Omental fat pad (tissue), 4 donors: ENCODE results near the gene MYADM. TPM values are rescaled to one million over a fixed set of nuclear protein-coding genes. Genes with fewer than 3 reads are reported as not detected.
A peak's percentile ranks its signal among the peaks of the same experiment; 100 is the strongest.

ENCODE experiments used
- ATAC-seq: fragments of 150-250 bp; one replicate; pipeline ENCODE4 v1.9.1; 2016; ENCODE audit warnings: mild to moderate bottlenecking, moderate library complexity; ENCODE audit not compliant: low FRiP score
- DNase-seq: peaks from one replicate; pipeline ENCODE4 v3.0.0-alpha.2; 2019; ENCODE audit warnings: low spot score
- total RNA-seq, 4 donors: library from RNA; depleted of rRNA; stranded (reverse); fragments of >200 nt; gene quantifications; one replicate each; pipeline ENCODE4 v1.1.0, GENCODE V29; 2016
- TF ChIP-seq, protein P1 (sequence below), 3 donors: fragments of 450-650 bp; IDR thresholded peaks; one replicate each; pipeline ENCODE4 v1.5.1; 2016 to 2017; ENCODE audit warnings: antibody characterized with exemption in 3 of 3, mild to moderate bottlenecking in 3 of 3, moderate library complexity in 2 of 3

The MYADM gene
- total RNA-seq, 4 donors from 2014 or later: 50.6 to 346 (median 97.8) TPM

DNA sequence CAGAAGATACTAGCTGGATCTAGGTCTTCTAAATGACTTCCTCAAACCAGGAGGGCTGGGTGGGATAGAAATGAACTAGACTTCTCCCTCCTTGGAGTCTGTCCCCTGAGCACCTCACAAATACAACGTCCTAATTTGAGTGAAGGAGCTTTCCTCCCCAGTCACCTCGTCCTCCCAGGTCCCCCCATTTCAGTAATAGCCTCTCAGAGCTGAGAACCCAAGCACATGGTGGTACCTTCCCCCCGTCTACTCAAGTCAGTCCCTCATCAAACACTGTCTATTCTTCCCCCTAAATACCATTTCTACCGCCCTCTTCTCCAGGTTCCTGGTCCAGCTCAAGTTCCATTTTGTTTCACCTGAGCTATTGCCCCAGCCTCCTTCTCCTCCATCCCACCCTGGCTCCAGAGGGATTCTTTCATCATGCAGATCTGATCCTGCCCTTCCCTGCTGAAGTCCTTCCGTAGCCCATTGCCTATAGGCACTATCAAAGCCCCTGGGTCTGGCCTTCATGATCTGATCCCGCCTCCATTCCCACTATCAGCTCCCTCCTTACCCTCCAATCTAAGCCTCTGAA is 9.1 kb downstream of the MYADM start:
- ATAC-seq (no peak), DNase-seq (no peak)
- TF ChIP-seq, protein P1, sequence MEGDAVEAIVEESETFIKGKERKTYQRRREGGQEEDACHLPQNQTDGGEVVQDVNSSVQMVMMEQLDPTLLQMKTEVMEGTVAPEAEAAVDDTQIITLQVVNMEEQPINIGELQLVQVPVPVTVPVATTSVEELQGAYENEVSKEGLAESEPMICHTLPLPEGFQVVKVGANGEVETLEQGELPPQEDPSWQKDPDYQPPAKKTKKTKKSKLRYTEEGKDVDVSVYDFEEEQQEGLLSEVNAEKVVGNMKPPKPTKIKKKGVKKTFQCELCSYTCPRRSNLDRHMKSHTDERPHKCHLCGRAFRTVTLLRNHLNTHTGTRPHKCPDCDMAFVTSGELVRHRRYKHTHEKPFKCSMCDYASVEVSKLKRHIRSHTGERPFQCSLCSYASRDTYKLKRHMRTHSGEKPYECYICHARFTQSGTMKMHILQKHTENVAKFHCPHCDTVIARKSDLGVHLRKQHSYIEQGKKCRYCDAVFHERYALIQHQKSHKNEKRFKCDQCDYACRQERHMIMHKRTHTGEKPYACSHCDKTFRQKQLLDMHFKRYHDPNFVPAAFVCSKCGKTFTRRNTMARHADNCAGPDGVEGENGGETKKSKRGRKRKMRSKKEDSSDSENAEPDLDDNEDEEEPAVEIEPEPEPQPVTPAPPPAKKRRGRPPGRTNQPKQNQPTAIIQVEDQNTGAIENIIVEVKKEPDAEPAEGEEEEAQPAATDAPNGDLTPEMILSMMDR (IDR thresholded peaks at IDR 0.05): no peak

DNA sequence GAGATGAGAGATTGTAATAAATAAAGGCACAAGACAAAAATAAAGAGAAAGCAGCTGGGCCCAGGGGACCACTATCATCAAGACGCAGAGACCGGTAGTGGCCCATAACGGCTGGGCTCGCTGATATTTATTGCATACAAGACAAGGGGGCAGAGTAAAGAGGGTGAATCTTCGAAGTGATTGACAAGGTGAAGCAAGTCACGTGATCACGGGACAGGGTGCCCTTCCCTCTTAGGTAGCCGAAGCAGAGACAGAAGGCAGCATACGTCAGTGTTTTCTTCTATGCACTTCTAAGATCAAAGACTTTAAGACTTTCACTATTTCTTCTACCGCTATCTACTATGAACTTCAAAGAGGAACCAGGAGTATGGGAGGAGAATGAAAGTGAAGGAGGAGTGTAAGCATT is 9.7 kb downstream of the MYADM start:
- TF ChIP-seq, protein P1 (IDR thresholded peaks at IDR 0.05): no peak
- ATAC-seq (no peak), DNase-seq (no peak)

DNA sequence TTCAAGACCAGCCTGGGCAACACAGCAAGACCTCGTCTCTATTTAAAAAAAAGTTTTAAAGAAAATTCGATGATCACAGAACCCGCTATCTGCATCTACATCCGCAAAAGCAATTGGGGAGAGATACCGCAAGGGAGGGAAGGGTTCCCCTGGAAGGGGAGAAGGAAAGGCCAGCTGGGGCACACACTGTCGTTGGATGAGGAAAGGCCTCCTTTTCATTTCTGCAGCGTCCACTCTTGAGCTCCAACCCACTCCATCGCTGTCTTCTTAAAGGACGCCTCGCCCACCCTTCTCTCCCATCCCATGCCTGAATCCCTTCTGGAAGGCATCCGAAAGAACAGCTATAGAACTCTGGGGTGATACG is 11.1 kb downstream of the MYADM start:
- TF ChIP-seq, protein P1 (IDR thresholded peaks at IDR 0.05): no peak
- DNase-seq: no peak
- no peak for ATAC-seq

DNA sequence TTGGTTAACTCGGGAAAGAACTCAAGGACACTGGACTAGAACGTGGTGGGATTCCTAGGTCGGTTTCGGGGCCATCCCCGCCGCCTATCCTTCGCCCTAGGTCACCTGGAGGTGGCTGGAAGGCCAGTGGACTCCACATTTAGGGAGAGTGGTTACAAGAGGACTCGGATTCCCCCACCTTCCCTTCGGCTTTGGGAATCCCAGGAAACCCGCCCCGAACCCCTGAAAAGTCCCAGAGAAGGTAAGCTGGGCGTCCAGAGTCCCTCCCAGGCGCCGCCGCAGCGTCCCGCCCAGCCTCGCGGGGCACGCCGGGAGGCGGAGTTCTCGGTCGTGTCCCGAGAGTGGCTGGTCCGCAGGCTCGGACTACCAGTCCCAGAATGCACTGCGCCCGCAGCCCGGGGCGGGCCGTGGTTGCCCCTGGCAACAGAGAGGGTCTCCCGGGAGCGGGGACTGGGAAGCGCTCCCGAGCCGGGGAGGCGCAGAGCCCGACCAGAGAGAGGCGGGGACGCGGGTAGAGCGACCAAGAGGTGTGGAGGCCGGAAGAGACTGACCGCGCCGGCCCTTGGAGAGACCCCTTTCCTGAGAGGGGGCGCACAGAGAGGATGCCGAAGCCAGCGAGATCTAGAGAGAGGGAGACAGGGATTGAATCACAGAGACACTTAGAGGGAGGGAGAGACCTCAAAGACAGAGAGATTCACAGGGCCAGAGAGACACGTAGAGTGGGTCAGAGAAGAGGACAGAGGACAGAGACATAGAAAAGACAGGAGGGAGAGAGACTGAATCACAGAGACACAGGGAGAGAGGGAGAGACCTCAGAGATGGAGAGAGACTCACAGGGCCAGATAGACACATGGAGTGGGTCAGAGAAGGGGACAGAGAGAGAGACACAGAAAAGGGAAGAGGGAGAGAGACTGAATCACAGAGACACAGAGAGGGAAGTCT is 11.7 kb downstream of the MYADM start:
- TF ChIP-seq, protein P1 (IDR thresholded peaks at IDR 0.05): no peak
- ATAC-seq (peak; percentile 94), DNase-seq (peak; percentile 78)

DNA sequence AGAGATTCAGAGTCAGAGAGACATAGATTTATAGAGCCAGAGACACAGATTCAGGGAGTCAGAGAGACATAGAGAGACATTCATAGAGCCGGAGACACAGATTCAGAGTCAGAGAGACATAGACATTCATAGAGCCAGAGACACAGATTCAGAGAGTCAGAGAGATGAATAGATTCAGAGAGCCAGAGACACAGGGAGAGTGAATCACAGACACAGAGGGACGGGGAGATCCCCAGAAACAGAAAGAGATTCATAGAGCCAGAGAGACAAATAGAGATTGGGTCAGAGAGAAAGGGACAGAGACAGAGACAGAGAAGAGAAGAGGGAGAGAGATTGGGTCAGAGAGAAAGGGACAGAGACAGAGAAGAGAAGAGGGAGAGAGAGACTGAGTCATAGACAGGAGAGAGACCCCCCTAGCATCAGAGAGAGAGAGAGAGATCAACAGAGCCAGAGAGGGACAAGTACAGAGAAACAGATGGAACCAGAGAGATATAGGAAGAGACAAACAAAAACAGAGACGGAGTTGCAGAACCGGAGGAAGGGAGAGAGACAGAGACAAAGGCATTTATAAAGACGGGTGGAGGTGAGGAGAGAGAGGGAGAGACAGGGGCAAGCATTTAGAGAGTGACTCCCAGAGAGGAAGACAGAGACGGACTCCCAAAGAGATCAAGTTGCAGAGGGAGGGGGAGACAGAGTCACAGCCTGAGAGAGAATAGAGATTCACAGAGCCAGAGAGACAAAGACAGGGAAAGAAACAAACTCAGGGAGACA is 13.2 kb downstream of the MYADM start:
- DNase-seq (no peak), ATAC-seq (no peak)
- TF ChIP-seq, protein P1 (IDR thresholded peaks at IDR 0.05): no peak

DNA sequence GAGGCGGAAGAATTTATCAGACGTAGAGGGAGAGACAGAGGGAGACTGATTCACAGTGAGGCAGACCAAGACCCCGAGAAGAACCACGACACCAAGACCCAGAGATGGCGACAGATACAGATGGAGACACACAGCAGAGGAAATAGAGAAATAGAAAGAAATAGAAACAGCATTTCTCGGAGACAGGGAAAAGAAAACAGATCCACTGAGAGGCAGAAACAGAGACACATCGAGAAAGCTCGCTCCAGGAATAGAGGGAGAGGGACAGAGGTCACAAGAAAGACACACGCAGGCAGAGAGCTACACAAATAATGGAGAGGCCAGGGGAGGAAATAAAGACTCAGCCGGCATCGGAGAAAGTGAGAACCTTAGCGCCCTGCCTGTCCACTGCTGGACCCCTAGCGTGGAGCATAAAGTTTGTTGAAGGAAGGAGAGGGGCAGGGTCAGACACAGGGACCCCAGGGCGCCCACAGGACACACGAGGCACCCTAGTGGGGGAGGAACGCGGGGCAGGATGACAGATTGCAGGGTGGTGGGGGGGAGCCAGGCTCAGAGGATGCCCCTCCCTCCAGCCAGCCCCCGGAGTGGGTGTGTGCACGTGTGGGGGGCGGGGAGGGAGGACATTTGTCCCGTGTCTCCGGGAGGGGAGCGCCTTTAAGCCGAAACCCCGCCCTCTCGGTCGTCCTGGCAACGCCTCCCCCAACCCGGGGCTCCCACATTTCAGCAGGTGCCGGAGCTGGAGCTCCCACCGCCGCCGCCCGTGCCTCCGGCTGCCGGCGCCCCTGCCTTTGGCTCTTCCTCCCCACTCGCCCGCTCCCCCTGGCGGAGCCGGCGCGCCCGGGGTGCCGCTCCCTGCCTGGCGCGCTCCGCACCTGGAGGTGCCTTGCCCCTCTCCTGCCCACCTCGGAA is 14.1 kb downstream of the MYADM start, which contains the start of gene PRKCG:
TSS of gene PRKCG (plus strand) at position 716 of the 909 bp plus-strand sequence. CDS start 298 bp downstream, outside the sequence.
- no peak for DNase-seq
- no peak for ATAC-seq
- TF ChIP-seq, protein P1 (IDR thresholded peaks at IDR 0.05): no peak
